K562 (cell line): ENCODE measurements around the gene TSPAN1. TPM values are rescaled to one million over a fixed set of nuclear protein-coding genes. Genes with fewer than 3 reads are reported as not detected.
A peak's percentile ranks its signal among the peaks of the same experiment; 100 is the strongest.

Source experiments
- ASH1L ChIP-seq: fragments of 450-650 bp; IDR thresholded peaks from 2 replicates; pipeline ENCODE4 v1.6.1; 2018; ENCODE audit warnings: borderline replicate concordance, mild to moderate bottlenecking, low read depth; ENCODE audit not compliant: partially characterized antibody
- ATF7 ChIP-seq: fragments of 450-650 bp; IDR thresholded peaks from 2 replicates; pipeline ENCODE4 v1.7.1; 2014; ENCODE audit warnings: mild to moderate bottlenecking, moderate library complexity
- HDAC2 ChIP-seq: fragments of 450-650 bp; IDR thresholded peaks from 2 replicates; pipeline ENCODE4 v1.6.1; 2016; ENCODE audit warnings: mild to moderate bottlenecking
- HDAC6 ChIP-seq: IDR thresholded peaks from 2 replicates; pipeline ENCODE4 v1.6.1; 2012; ENCODE audit warnings: low read depth, mild to moderate bottlenecking, control low read depth, inconsistent platforms, low read length, moderate library complexity
- IFI16 ChIP-seq: fragments of 250-450 bp; sonication (Bioruptor Pico); IDR thresholded peaks from 2 replicates; pipeline ENCODE4 v2.1.2; 2022; ENCODE audit warnings: mild to moderate bottlenecking, inconsistent platforms
- KAT8 ChIP-seq: fragments of 450-650 bp; IDR thresholded peaks from 2 replicates; pipeline ENCODE4 v1.6.1; 2016; ENCODE audit warnings: low read depth, mild to moderate bottlenecking
- RCOR1 ChIP-seq, 2 experiments: IDR thresholded peaks; 2 replicates each; pipeline ENCODE4 v1.6.1; 2012; ENCODE audit warnings: low read depth in 2 of 2, low read length in 2 of 2, borderline replicate concordance in 1 of 2, improper control_type of control experiment in 1 of 2
- SOX6 ChIP-seq: fragments of 450-650 bp; IDR thresholded peaks from 2 replicates; pipeline ENCODE4 v1.6.1; 2014; ENCODE audit warnings: mild to moderate bottlenecking
- STAT6 ChIP-seq: sonication (generic); formaldehyde crosslinking; IDR thresholded peaks from 2 replicates; pipeline ENCODE4 v1.8.1; 2023; ENCODE audit warnings: mild to moderate bottlenecking, missing genetic modification reagents
- TRIM24 ChIP-seq, 2 experiments: fragments of 450-650 bp; IDR thresholded peaks; 2 replicates each; pipeline ENCODE4 v1.6.1; 2016
- ZBTB43 ChIP-seq: sonication (generic); formaldehyde crosslinking; IDR thresholded peaks from 2 replicates; pipeline ENCODE4 v1.8.0; 2023; ENCODE audit warnings: mild to moderate bottlenecking, missing genetic modification reagents
- ZNF592 ChIP-seq: fragments of 450-650 bp; IDR thresholded peaks from 2 replicates; pipeline ENCODE4 v1.6.1; 2017; ENCODE audit warnings: antibody characterized with exemption, mild to moderate bottlenecking
- polyA plus RNA-seq, 8 experiments: library from polyadenylated mRNA; depleted of rRNA in 4 of 8; stranded (reverse) in 5 of 8; unstranded in 3 of 8; fragments of >200 nt; fragmentation: Nextera tagmentation in 2 of 8; fragmentation: Illumina TruSeq in 1 of 8; extraction: Ambion mirVana in 2 of 8; extraction: Trizol in 1 of 8; gene quantifications; 2 replicates each; pipeline versions ENCODE4 v1.2.1 to v1.2.3, GENCODE V29; 2011 to 2014; ENCODE audit warnings: inconsistent platforms in 1 of 8, missing spikeins in 1 of 8
- total RNA-seq, 7 experiments: library from RNA; depleted of rRNA in 6 of 7; stranded (reverse); fragments of >200 nt in 6 of 7; fragmentation: Illumina TruSeq in 2 of 7; extraction: Trizol in 2 of 7; gene quantifications; 2 replicates each; pipeline versions ENCODE4 v1.2.1 to v1.2.3, GENCODE V29; 2011 to 2021; ENCODE audit warnings: low replicate concordance in 1 of 7
- TF ChIP-seq, protein P1 (sequence below): fragments of 250-450 bp; sonication (Bioruptor Pico); IDR thresholded peaks from 2 replicates; pipeline ENCODE4 v1.4.0; 2020

TSPAN1 gene
- total and polyA plus RNA-seq, 9 of the 15 experiments (the other 6 are each of a cell fraction or from before 2014, with no cell fraction given) = 0.58 TPM; not detected in 8

DNA sequence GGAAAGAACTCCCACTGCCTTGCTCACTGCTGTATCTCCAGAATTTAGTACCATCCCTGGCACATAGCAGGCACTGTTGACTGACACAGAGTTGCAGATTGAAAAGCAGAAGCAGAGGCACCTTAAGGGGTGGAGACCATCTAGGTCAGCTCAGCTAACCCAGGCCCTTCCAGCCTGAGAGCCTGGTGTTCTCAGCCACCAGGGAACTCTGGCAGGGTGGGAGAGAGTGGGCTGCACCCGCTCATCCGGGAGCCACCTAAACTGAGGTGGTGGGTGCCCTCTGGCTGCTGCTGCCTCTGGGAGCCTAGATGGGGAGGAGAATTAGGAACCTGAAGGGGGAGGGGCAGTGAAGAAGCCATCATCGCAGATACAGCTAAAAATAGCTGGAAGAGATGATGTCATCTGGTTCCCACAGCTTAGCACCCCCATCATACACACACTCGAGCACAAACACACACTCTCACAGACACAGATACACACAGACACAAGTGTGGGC lies 1.5 kb upstream of the TSPAN1 start (continued):
- no peak for TF ChIP-seq ZNF592
- 0 out of 2 replicates have a peak, but pooled peaks have one; percentile 25 for TF ChIP-seq ZBTB43 (CRISPR knock-in tag)
- TF ChIP-seq ASH1L = no peak
- no peak for TF ChIP-seq HDAC6
- TF ChIP-seq TRIM24 (IDR thresholded peaks at IDR 0.05) = peak in 1 of 2 experiments; percentile 34; a peak in 1 of 4 replicates
- peak; percentile 98 for TF ChIP-seq ATF7
- TF ChIP-seq RCOR1 (IDR thresholded peaks at IDR 0.05; ENCODE audit: borderline replicate concordance in 1 of 2, low read depth in 2 of 2, low read length in 2 of 2) = peak in 1 of 2 experiments; percentile 62; a peak in 1 of 4 replicates
- no peak for TF ChIP-seq IFI16 (CRISPR knock-in tag)
- TF ChIP-seq STAT6 (CRISPR knock-in tag) = 0 out of 2 replicates have a peak, but pooled peaks have one; percentile 59
- peak; percentile 41; the same call in 1 of the 2 replicates for TF ChIP-seq SOX6
- TF ChIP-seq, protein P1, sequence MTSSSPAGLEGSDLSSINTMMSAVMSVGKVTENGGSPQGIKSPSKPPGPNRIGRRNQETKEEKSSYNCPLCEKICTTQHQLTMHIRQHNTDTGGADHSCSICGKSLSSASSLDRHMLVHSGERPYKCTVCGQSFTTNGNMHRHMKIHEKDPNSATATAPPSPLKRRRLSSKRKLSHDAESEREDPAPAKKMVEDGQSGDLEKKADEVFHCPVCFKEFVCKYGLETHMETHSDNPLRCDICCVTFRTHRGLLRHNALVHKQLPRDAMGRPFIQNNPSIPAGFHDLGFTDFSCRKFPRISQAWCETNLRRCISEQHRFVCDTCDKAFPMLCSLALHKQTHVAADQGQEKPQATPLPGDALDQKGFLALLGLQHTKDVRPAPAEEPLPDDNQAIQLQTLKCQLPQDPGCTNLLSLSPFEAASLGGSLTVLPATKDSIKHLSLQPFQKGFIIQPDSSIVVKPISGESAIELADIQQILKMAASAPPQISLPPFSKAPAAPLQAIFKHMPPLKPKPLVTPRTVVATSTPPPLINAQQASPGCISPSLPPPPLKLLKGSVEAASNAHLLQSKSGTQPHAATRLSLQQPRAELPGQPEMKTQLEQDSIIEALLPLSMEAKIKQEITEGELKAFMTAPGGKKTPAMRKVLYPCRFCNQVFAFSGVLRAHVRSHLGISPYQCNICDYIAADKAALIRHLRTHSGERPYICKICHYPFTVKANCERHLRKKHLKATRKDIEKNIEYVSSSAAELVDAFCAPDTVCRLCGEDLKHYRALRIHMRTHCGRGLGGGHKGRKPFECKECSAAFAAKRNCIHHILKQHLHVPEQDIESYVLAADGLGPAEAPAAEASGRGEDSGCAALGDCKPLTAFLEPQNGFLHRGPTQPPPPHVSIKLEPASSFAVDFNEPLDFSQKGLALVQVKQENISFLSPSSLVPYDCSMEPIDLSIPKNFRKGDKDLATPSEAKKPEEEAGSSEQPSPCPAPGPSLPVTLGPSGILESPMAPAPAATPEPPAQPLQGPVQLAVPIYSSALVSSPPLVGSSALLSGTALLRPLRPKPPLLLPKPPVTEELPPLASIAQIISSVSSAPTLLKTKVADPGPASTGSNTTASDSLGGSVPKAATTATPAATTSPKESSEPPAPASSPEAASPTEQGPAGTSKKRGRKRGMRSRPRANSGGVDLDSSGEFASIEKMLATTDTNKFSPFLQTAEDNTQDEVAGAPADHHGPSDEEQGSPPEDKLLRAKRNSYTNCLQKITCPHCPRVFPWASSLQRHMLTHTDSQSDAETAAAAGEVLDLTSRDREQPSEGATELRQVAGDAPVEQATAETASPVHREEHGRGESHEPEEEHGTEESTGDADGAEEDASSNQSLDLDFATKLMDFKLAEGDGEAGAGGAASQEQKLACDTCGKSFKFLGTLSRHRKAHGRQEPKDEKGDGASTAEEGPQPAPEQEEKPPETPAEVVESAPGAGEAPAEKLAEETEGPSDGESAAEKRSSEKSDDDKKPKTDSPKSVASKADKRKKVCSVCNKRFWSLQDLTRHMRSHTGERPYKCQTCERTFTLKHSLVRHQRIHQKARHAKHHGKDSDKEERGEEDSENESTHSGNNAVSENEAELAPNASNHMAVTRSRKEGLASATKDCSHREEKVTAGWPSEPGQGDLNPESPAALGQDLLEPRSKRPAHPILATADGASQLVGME (CRISPR knock-in tag) = 0 out of 2 replicates have a peak, but pooled peaks have one; percentile 35
- TF ChIP-seq HDAC2 = 0 out of 2 replicates have a peak, but pooled peaks have one; percentile 40
- TF ChIP-seq KAT8 = no peak
